WI38 (cell line): ENCODE results near the gene ITSN1.

ENCODE experiments used
- H3K4me3 ChIP-seq: 2 replicates; pipeline ENCODE4 v1.5.1; 2011; ENCODE audit warnings: low read depth, mild to moderate bottlenecking, control low read depth, low read length
- CTCF ChIP-seq: IDR thresholded peaks from 2 replicates; pipeline ENCODE4 v1.5.1; 2012; ENCODE audit warnings: low read depth, mild to moderate bottlenecking, control low read depth, low read length

Gene ITSN1

GRCh38 chr21:33947451-33948095 lies 305.3 kb downstream of the ITSN1 start:
- TF ChIP-seq CTCF, result no peak
- H3K4me3 ChIP-seq, result peak overlapping the region; percentile 47

- H3K4me3 ChIP-seq, result peak overlapping the region; percentile 47
- TF ChIP-seq CTCF, result no peak
Measured at GRCh38 chr21:33948096-33948950, 306.0 kb downstream of the ITSN1 start.

- no peak for TF ChIP-seq CTCF
Measured at GRCh38 chr21:33948951-33949444, 306.7 kb downstream of the ITSN1 start.

More at GRCh38 chr21:33948951-33949444, 306.7 kb downstream of the ITSN1 start:
- no peak overlapping the region for H3K4me3 ChIP-seq
